ENCODE results near the gene BACH2.
"Not testable (repeated sequence)": the region's sequence is repeated elsewhere in the genome, so short reads cannot be mapped to it uniquely, and the experiment has no call there.

BACH2 gene

GRCh38 chr6:90296341-90297114 lies at the start of gene BACH2:
BACH2 (minus strand) TSS chr6:90296843; CDS start chr6:90008844, 287,999 bp downstream.
- no peak for DNase-seq (ENCODE audit: low read depth)
- TF ChIP-seq, protein P1, sequence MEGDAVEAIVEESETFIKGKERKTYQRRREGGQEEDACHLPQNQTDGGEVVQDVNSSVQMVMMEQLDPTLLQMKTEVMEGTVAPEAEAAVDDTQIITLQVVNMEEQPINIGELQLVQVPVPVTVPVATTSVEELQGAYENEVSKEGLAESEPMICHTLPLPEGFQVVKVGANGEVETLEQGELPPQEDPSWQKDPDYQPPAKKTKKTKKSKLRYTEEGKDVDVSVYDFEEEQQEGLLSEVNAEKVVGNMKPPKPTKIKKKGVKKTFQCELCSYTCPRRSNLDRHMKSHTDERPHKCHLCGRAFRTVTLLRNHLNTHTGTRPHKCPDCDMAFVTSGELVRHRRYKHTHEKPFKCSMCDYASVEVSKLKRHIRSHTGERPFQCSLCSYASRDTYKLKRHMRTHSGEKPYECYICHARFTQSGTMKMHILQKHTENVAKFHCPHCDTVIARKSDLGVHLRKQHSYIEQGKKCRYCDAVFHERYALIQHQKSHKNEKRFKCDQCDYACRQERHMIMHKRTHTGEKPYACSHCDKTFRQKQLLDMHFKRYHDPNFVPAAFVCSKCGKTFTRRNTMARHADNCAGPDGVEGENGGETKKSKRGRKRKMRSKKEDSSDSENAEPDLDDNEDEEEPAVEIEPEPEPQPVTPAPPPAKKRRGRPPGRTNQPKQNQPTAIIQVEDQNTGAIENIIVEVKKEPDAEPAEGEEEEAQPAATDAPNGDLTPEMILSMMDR (IDR thresholded peaks at IDR 0.05; ENCODE audit: control insufficient read depth, insufficient read depth, low read depth, low read length, missing control alignments), result no peak
- H3K4me3 ChIP-seq (ENCODE audit: control insufficient read depth, low read depth, low read length), result peak within 1 kb of the TSS; percentile 50

DNA sequence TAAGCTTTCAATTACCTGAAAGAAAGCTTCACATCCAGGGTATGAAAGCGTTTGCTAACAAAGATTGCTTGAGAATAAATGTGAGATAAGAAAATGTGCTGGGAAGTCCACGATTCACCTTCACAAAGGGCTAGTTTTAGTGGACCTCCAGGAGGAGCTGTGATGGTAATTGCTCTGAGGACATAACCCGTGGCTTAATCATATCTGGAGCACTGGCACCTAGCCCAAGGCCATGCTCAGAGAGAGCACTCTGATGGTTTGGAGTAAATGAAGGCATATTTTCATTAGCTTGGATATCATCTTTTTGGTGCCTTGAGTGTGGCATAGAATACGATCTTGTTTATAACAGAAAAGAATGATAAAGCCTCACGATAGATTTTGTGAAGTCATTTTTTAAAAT lies 46.9 kb upstream of the BACH2 start:
- TF ChIP-seq, protein P1 (IDR thresholded peaks at IDR 0.05; ENCODE audit: control insufficient read depth, insufficient read depth, low read depth, low read length, missing control alignments), result no peak
- no peak for DNase-seq (ENCODE audit: low read depth)
- no peak overlapping the region for H3K4me3 ChIP-seq (ENCODE audit: control insufficient read depth, low read depth, low read length)

DNA sequence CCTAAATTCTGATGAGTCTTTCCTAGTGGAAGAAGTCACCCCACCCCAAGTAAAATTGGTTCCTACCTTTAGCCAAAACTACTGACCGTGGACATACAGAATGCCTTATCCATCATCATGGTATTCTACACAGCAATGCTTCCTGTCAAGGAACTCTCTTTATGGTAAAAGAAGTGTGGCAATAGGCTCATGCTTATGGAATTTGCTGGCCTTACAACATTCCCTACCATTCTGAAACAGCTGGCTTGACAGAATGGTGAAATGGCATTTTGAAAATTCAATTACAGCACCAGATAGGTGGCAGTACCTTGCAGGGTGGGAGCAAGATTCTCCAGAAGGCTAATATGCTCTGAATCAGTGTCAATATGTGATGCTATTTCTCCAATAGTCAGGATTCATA lies 41.8 kb upstream of the BACH2 start:
- no peak for DNase-seq (ENCODE audit: low read depth)
- H3K4me3 ChIP-seq (ENCODE audit: control insufficient read depth, low read depth, low read length), result no peak overlapping the region
- TF ChIP-seq, protein P1 (IDR thresholded peaks at IDR 0.05; ENCODE audit: control insufficient read depth, insufficient read depth, low read depth, low read length, missing control alignments), result no peak

- H3K4me3 ChIP-seq (ENCODE audit: control insufficient read depth, low read depth, low read length), result no peak overlapping the region
- TF ChIP-seq, protein P1 (IDR thresholded peaks at IDR 0.05; ENCODE audit: control insufficient read depth, insufficient read depth, low read depth, low read length, missing control alignments), result no peak
- DNase-seq (ENCODE audit: low read depth), result no peak
These were observed 39.8 kb upstream of the BACH2 start for GRCh38 chr6:90336388-90336947.

DNA sequence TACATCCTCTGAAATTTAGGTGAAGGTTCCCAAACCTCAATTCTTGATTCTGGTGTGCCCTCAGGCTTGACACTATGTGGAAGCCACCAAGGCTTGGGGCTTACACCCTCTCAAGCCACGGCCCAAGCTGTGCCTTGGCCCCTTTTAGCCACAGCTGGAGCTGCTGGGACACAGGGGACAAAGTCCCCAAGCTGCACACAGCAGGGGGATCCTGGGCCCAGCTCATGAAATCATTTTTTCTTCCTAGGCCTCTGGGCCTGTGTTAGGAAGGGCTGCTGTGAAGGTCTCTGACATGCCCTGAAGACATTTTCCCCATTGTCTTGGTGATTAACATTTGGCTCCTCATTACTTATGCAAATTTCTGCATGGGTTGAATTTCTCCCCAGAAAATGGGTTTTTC lies 37.3 kb upstream of the BACH2 start:
- no peak for DNase-seq (ENCODE audit: low read depth)
- TF ChIP-seq, protein P1 (IDR thresholded peaks at IDR 0.05; ENCODE audit: control insufficient read depth, insufficient read depth, low read depth, low read length, missing control alignments), result no peak
- H3K4me3 ChIP-seq (ENCODE audit: control insufficient read depth, low read depth, low read length), result no peak overlapping the region

- not testable (repeated sequence) for H3K4me3 ChIP-seq (ENCODE audit: control insufficient read depth, low read depth, low read length); DNase-seq (ENCODE audit: low read depth)
These were observed 36.4 kb upstream of the BACH2 start for GRCh38 chr6:90332978-90333543.

Measured in AG09309 (cell line).